HEK293 (cell line): ENCODE results near the gene TIMM10B.

Experiments
- CTCF ChIP-seq: fragments of 450-650 bp; formaldehyde crosslinking; IDR thresholded peaks from 2 replicates; pipeline ENCODE4 v1.5.1; 2016; ENCODE audit warnings: missing biosample characterization, missing genetic modification characterization
- REPIN1 ChIP-seq: fragments of 450-650 bp; formaldehyde crosslinking; IDR thresholded peaks from 2 replicates; pipeline ENCODE4 v1.5.1; 2017; ENCODE audit warnings: missing biosample characterization, missing genetic modification characterization, low read depth
- REST ChIP-seq: fragments of 450-650 bp; formaldehyde crosslinking; IDR thresholded peaks from 2 replicates; pipeline ENCODE4 v1.5.1; 2016; ENCODE audit warnings: missing biosample characterization, missing genetic modification characterization
- ZBTB44 ChIP-seq: fragments of 450-650 bp; IDR thresholded peaks from 2 replicates; pipeline ENCODE4 v1.5.1; 2018; ENCODE audit warnings: missing biosample characterization, mild to moderate bottlenecking, missing genetic modification characterization
- ZBTB7A ChIP-seq: fragments of 450-650 bp; formaldehyde crosslinking; IDR thresholded peaks from 2 replicates; pipeline ENCODE4 v1.5.1; 2016; ENCODE audit warnings: low read depth, missing biosample characterization, missing genetic modification characterization
- ZEB2 ChIP-seq: fragments of 450-650 bp; formaldehyde crosslinking; IDR thresholded peaks from 2 replicates; pipeline ENCODE4 v1.5.1; 2016; ENCODE audit warnings: missing biosample characterization, missing genetic modification characterization
- ZNF140 ChIP-seq: fragments of 450-650 bp; formaldehyde crosslinking; IDR thresholded peaks from 2 replicates; pipeline ENCODE4 v1.5.1; 2016; ENCODE audit warnings: missing biosample characterization, missing genetic modification characterization
- ZNF324 ChIP-seq: fragments of 450-650 bp; formaldehyde crosslinking; IDR thresholded peaks from 2 replicates; pipeline ENCODE4 v1.5.1; 2016; ENCODE audit warnings: missing biosample characterization, missing genetic modification characterization
- ZNF335 ChIP-seq: fragments of 450-650 bp; formaldehyde crosslinking; conservative IDR thresholded peaks from 2 replicates; pipeline ENCODE4 v1.5.1; 2016; ENCODE audit warnings: missing biosample characterization, missing genetic modification characterization
- ZNF433 ChIP-seq: fragments of 450-650 bp; formaldehyde crosslinking; IDR thresholded peaks from 2 replicates; pipeline ENCODE4 v1.5.1; 2016; ENCODE audit warnings: missing biosample characterization, missing genetic modification characterization, low read depth
- ZNF501 ChIP-seq: fragments of 450-650 bp; formaldehyde crosslinking; IDR thresholded peaks from 2 replicates; pipeline ENCODE4 v1.5.1; 2016; ENCODE audit warnings: missing biosample characterization, missing genetic modification characterization
- ZNF571 ChIP-seq: fragments of 450-650 bp; formaldehyde crosslinking; IDR thresholded peaks from 2 replicates; pipeline ENCODE4 v1.5.0; 2017; ENCODE audit warnings: missing biosample characterization, missing genetic modification characterization

DNA sequence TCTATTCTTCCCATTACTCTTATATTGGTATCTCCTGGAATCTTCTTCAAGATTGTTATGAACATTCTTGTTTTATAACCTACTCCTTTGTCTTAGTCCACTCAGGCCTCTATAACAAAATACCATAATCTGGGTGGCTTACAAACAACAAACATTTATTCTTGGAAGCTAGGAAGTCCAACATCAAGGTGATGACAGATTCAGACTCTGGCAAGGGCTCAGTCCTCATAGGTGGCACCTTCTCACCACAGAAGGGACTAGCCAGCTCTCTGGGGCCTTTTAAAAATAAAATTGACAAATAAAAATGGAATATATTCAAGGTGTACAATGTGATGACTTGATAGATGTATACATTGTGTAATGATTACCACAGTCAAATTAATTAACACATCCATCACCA, 35.6 kb downstream of the TIMM10B start:
- TF ChIP-seq CTCF (tag by site-specific recombination) (no peak), ZNF571 (tag by site-specific recombination) (no peak), ZNF433 (tag by site-specific recombination) (no peak), ZEB2 (tag by site-specific recombination) (no peak), ZNF335 (tag by site-specific recombination) (no peak), ZBTB7A (tag by site-specific recombination) (no peak), ZBTB44 (tag by site-specific recombination) (no peak), REPIN1 (no peak), REST (tag by site-specific recombination) (no peak), ZNF324 (tag by site-specific recombination) (no peak), ZNF140 (tag by site-specific recombination) (no peak), ZNF501 (tag by site-specific recombination) (no peak)
